ENCODE results near the gene ZBED1.

GRCh38 chrX:2503591-2504500, 3.1 kb upstream of the ZBED1 start:
- TF ChIP-seq CTCF (IDR thresholded peaks at IDR 0.05; ENCODE audit: poor library complexity, severe bottlenecking) (no peak), MXI1 (conservative IDR thresholded peaks at IDR 0.05; ENCODE audit: poor library complexity, severe bottlenecking) (no peak), REST (IDR thresholded peaks at IDR 0.05; ENCODE audit: borderline replicate concordance) (no peak)

Measured in neural cell (in vitro differentiated cells).